HEK293 (cell line): ENCODE results near the gene ICE2.

Source experiments
- CTCF ChIA-PET: fragments of 350-600 bp; formaldehyde crosslinking; extraction: SDS; loops from one replicate; lab custom pipeline; 2021; ENCODE audit warnings: antibody characterized with exemption; lab: Yijun Ruan, JAX
- POLR2A ChIA-PET: fragments of 300-600 bp; formaldehyde crosslinking; extraction: SDS; loops from one replicate; lab custom pipeline; 2020; ENCODE audit warnings: antibody characterized with exemption, inconsistent platforms; lab: Yijun Ruan, JAX
- H3K27ac ChIP-seq: fragments of 200-500 bp; sonication (Bioruptor generic); 2 replicates; pipeline ENCODE4 v1.5.1; 2014; ENCODE audit warnings: low read depth, low read length, control low read depth, inconsistent platforms; ENCODE audit errors: extremely low read depth
- H3K36me3 ChIP-seq, 2 experiments: fragments of 200-500 bp in 1 of 2; sonication (Bioruptor generic) in 1 of 2; 1 replicate in 1 of 2; 2 replicates in 1 of 2; pipeline ENCODE4 v1.5.1; 2014 to 2017; ENCODE audit warnings: inconsistent platforms in 2 of 2, low read length in 2 of 2; ENCODE audit not compliant: control insufficient read depth in 2 of 2, insufficient read depth in 1 of 2
- H3K4me1 ChIP-seq: fragments of 200-500 bp; sonication (Bioruptor generic); 2 replicates; pipeline ENCODE4 v1.5.1; 2014; ENCODE audit warnings: mild to moderate bottlenecking, low read length, inconsistent platforms; ENCODE audit not compliant: control insufficient read depth, insufficient read depth
- H3K4me3 ChIP-seq: 2 replicates; pipeline ENCODE4 v1.5.1; 2011; ENCODE audit warnings: low read depth, mild to moderate bottlenecking, control low read depth, low read length, moderate library complexity
- H3K9me3 ChIP-seq: fragments of 200-500 bp; sonication (Bioruptor generic); 2 replicates; pipeline ENCODE4 v1.5.1; 2014; ENCODE audit warnings: low read depth, low read length, inconsistent platforms; ENCODE audit not compliant: control insufficient read depth, insufficient read depth
- GLI4 ChIP-seq: fragments of 450-650 bp; formaldehyde crosslinking; IDR thresholded peaks from 2 replicates; pipeline ENCODE4 v1.5.1; 2016; ENCODE audit warnings: missing biosample characterization, missing genetic modification characterization
- KLF10 ChIP-seq: fragments of 450-650 bp; IDR thresholded peaks from 2 replicates; pipeline ENCODE4 v1.5.1; 2018; ENCODE audit warnings: missing biosample characterization, mild to moderate bottlenecking, missing genetic modification characterization
- REPIN1 ChIP-seq: fragments of 450-650 bp; formaldehyde crosslinking; IDR thresholded peaks from 2 replicates; pipeline ENCODE4 v1.5.1; 2017; ENCODE audit warnings: missing biosample characterization, missing genetic modification characterization, low read depth
- YY2 ChIP-seq: fragments of 450-650 bp; formaldehyde crosslinking; IDR thresholded peaks from 2 replicates; pipeline ENCODE4 v1.5.1; 2016; ENCODE audit warnings: missing biosample characterization, missing genetic modification characterization
- ZBTB17 ChIP-seq: fragments of 450-650 bp; formaldehyde crosslinking; IDR thresholded peaks from 2 replicates; pipeline ENCODE4 v1.5.1; 2016; ENCODE audit warnings: missing biosample characterization, missing genetic modification characterization
- ZFP41 ChIP-seq: fragments of 450-650 bp; formaldehyde crosslinking; IDR thresholded peaks from 2 replicates; pipeline ENCODE4 v1.5.1; 2016; ENCODE audit warnings: missing biosample characterization, missing genetic modification characterization, borderline replicate concordance
- ZNF112 ChIP-seq: fragments of 450-650 bp; formaldehyde crosslinking; IDR thresholded peaks from 2 replicates; pipeline ENCODE4 v1.5.0; 2017; ENCODE audit warnings: missing biosample characterization, missing genetic modification characterization
- ZNF140 ChIP-seq: fragments of 450-650 bp; formaldehyde crosslinking; IDR thresholded peaks from 2 replicates; pipeline ENCODE4 v1.5.1; 2016; ENCODE audit warnings: missing biosample characterization, missing genetic modification characterization
- ZNF174 ChIP-seq: fragments of 450-650 bp; formaldehyde crosslinking; IDR thresholded peaks from 2 replicates; pipeline ENCODE4 v1.5.0; 2017; ENCODE audit warnings: missing biosample characterization, mild to moderate bottlenecking, missing genetic modification characterization
- ZNF324 ChIP-seq: fragments of 450-650 bp; formaldehyde crosslinking; IDR thresholded peaks from 2 replicates; pipeline ENCODE4 v1.5.1; 2016; ENCODE audit warnings: missing biosample characterization, missing genetic modification characterization
- ZNF354C ChIP-seq: fragments of 450-650 bp; formaldehyde crosslinking; IDR thresholded peaks from 2 replicates; pipeline ENCODE4 v1.5.1; 2016; ENCODE audit warnings: missing biosample characterization, missing genetic modification characterization, low read depth, borderline replicate concordance
- ZNF394 ChIP-seq: fragments of 450-650 bp; formaldehyde crosslinking; IDR thresholded peaks from 2 replicates; pipeline ENCODE4 v1.5.1; 2016; ENCODE audit warnings: missing biosample characterization, missing genetic modification characterization, mild to moderate bottlenecking, moderate library complexity, borderline replicate concordance
- ZNF433 ChIP-seq: fragments of 450-650 bp; formaldehyde crosslinking; IDR thresholded peaks from 2 replicates; pipeline ENCODE4 v1.5.1; 2016; ENCODE audit warnings: missing biosample characterization, missing genetic modification characterization, low read depth
- ZNF596 ChIP-seq: fragments of 450-650 bp; IDR thresholded peaks from 2 replicates; pipeline ENCODE4 v1.5.0; 2018; ENCODE audit warnings: missing biosample characterization, mild to moderate bottlenecking, missing genetic modification characterization, moderate library complexity
- ZNF600 ChIP-seq: fragments of 450-650 bp; formaldehyde crosslinking; IDR thresholded peaks from 2 replicates; pipeline ENCODE4 v1.5.1; 2016; ENCODE audit warnings: missing biosample characterization, missing genetic modification characterization
- ZNF654 ChIP-seq: fragments of 450-650 bp; formaldehyde crosslinking; IDR thresholded peaks from 2 replicates; pipeline ENCODE4 v1.5.1; 2016; ENCODE audit warnings: low read depth, missing biosample characterization, missing genetic modification characterization
- ZNF777 ChIP-seq: fragments of 450-650 bp; formaldehyde crosslinking; IDR thresholded peaks from 2 replicates; pipeline ENCODE4 v1.5.1; 2017; ENCODE audit warnings: missing biosample characterization, missing genetic modification characterization, borderline replicate concordance
- ZNF792 ChIP-seq: fragments of 450-650 bp; formaldehyde crosslinking; IDR thresholded peaks from 2 replicates; pipeline ENCODE4 v1.5.1; 2016; ENCODE audit warnings: missing biosample characterization, missing genetic modification characterization
- TF ChIP-seq, protein P1 (sequence below): fragments of 450-650 bp; formaldehyde crosslinking; IDR thresholded peaks from 2 replicates; pipeline ENCODE4 v1.5.1; 2016; ENCODE audit warnings: missing biosample characterization, missing genetic modification characterization, low read depth
- TF ChIP-seq, protein P2 (sequence below): fragments of 450-650 bp; formaldehyde crosslinking; IDR thresholded peaks from 2 replicates; pipeline ENCODE4 v1.5.1; 2016; ENCODE audit warnings: missing biosample characterization, missing genetic modification characterization
- TF ChIP-seq, protein P3 (sequence below): fragments of 450-650 bp; formaldehyde crosslinking; IDR thresholded peaks from 2 replicates; pipeline ENCODE4 v1.5.1; 2016; ENCODE audit warnings: missing biosample characterization, missing genetic modification characterization, low read depth
- TF ChIP-seq, protein P4 (sequence below): fragments of 450-650 bp; formaldehyde crosslinking; IDR thresholded peaks from 2 replicates; pipeline ENCODE4 v1.5.1; 2017; ENCODE audit warnings: missing biosample characterization, missing genetic modification characterization
- TF ChIP-seq, protein P5 (sequence below): fragments of 450-650 bp; formaldehyde crosslinking; conservative IDR thresholded peaks from 2 replicates; pipeline ENCODE4 v1.5.1; 2016; ENCODE audit warnings: low read depth, missing biosample characterization, missing genetic modification characterization

The ICE2 gene

DNA sequence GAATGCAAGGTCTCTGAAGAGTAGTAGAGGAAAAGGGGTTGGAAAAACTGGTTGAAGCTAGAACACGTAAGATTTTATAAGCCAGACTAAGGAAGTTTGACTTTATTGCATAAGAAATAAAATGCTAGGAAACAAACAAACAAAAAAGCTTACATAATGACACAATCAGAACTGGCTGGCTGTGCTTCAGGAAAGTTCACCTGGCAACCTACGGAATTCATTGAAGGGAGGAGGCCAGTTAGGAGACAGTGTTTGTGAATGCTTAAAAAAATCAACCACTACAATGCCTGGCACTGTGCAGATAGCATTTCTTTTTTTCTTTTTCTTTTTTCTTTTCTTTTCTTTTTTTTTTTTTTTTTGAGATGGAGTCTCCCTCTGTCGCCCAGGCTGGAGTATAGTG is 1.9 kb upstream of the ICE2 start:
- H3K36me3 ChIP-seq: peaks cover 0 to 3% of the 10 kb centered on the region in 2 experiments; a peak in 1 of 3 replicates
- ChIA-PET CTCF (interaction anchor here (1.0 kb wide), 1 partner anchor 40 kb away, joined by 5 read pairs; no protein-coding TSS in a partner anchor), POLR2A (no interaction called here)
- no peaks in the 10 kb centered on the region for H3K9me3 ChIP-seq
- H3K4me3 ChIP-seq: no peak overlapping the region
- no peak overlapping the region for H3K27ac ChIP-seq
- TF ChIP-seq ZFP41 (tag by site-specific recombination) (no peak), ZNF394 (no peak), ZNF433 (tag by site-specific recombination) (no peak), ZBTB17 (tag by site-specific recombination) (no peak), ZNF354C (tag by site-specific recombination) (no peak), ZNF600 (tag by site-specific recombination) (no peak), ZNF792 (tag by site-specific recombination) (no peak), ZNF777 (tag by site-specific recombination) (no peak), ZNF112 (tag by site-specific recombination) (no peak), GLI4 (no peak), ZNF596 (tag by site-specific recombination) (no peak), REPIN1 (tag by site-specific recombination) (no peak), ZNF140 (no peak), KLF10 (tag by site-specific recombination) (no peak), ZNF324 (no peak), ZNF654 (no peak), YY2 (no peak)
- TF ChIP-seq, protein P1, sequence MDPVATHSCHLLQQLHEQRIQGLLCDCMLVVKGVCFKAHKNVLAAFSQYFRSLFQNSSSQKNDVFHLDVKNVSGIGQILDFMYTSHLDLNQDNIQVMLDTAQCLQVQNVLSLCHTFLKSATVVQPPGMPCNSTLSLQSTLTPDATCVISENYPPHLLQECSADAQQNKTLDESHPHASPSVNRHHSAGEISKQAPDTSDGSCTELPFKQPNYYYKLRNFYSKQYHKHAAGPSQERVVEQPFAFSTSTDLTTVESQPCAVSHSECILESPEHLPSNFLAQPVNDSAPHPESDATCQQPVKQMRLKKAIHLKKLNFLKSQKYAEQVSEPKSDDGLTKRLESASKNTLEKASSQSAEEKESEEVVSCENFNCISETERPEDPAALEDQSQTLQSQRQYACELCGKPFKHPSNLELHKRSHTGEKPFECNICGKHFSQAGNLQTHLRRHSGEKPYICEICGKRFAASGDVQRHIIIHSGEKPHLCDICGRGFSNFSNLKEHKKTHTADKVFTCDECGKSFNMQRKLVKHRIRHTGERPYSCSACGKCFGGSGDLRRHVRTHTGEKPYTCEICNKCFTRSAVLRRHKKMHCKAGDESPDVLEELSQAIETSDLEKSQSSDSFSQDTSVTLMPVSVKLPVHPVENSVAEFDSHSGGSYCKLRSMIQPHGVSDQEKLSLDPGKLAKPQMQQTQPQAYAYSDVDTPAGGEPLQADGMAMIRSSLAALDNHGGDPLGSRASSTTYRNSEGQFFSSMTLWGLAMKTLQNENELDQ (tag by site-specific recombination): no peak
- TF ChIP-seq, protein P2, sequence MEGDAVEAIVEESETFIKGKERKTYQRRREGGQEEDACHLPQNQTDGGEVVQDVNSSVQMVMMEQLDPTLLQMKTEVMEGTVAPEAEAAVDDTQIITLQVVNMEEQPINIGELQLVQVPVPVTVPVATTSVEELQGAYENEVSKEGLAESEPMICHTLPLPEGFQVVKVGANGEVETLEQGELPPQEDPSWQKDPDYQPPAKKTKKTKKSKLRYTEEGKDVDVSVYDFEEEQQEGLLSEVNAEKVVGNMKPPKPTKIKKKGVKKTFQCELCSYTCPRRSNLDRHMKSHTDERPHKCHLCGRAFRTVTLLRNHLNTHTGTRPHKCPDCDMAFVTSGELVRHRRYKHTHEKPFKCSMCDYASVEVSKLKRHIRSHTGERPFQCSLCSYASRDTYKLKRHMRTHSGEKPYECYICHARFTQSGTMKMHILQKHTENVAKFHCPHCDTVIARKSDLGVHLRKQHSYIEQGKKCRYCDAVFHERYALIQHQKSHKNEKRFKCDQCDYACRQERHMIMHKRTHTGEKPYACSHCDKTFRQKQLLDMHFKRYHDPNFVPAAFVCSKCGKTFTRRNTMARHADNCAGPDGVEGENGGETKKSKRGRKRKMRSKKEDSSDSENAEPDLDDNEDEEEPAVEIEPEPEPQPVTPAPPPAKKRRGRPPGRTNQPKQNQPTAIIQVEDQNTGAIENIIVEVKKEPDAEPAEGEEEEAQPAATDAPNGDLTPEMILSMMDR (tag by site-specific recombination): no peak
- TF ChIP-seq, protein P3, sequence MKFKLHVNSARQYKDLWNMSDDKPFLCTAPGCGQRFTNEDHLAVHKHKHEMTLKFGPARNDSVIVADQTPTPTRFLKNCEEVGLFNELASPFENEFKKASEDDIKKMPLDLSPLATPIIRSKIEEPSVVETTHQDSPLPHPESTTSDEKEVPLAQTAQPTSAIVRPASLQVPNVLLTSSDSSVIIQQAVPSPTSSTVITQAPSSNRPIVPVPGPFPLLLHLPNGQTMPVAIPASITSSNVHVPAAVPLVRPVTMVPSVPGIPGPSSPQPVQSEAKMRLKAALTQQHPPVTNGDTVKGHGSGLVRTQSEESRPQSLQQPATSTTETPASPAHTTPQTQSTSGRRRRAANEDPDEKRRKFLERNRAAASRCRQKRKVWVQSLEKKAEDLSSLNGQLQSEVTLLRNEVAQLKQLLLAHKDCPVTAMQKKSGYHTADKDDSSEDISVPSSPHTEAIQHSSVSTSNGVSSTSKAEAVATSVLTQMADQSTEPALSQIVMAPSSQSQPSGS (tag by site-specific recombination): no peak
- no peaks in the 10 kb centered on the region for H3K4me1 ChIP-seq

DNA sequence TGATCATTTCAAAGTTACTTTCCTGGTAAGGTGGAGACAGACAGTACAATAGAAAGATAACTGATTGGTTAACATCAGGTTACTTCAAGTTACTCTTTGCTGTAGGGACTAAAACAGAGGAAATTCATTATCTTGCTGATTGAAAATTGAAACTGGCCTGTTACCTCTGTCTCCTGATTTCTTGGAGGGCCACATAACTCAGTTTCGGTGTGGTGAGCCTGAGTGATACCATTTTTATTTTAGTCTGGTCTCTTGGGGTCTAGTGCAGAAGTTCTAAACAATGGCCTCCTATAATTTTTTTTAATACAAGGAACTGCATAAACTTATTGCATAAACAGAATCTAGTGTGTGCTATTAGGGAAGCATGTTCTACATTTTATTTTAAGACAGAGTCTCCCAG is 1.2 kb upstream of the ICE2 start:
- Histone ChIP-seq H3K4me3 (no peak overlapping the region), H3K36me3 (peaks cover 0 to 3% of the 10 kb centered on the region in 2 experiments; a peak in 1 of 3 replicates), H3K9me3 (no peaks in the 10 kb centered on the region), H3K27ac (no peak overlapping the region), H3K4me1 (no peaks in the 10 kb centered on the region)
- ChIA-PET POLR2A (no interaction called here), CTCF (interaction anchor here (0.7 kb wide), 1 partner anchor 1586 kb away, joined by 3 read pairs; no protein-coding TSS in a partner anchor)
- TF ChIP-seq ZNF174 (tag by site-specific recombination): no peak
- TF ChIP-seq, protein P4, sequence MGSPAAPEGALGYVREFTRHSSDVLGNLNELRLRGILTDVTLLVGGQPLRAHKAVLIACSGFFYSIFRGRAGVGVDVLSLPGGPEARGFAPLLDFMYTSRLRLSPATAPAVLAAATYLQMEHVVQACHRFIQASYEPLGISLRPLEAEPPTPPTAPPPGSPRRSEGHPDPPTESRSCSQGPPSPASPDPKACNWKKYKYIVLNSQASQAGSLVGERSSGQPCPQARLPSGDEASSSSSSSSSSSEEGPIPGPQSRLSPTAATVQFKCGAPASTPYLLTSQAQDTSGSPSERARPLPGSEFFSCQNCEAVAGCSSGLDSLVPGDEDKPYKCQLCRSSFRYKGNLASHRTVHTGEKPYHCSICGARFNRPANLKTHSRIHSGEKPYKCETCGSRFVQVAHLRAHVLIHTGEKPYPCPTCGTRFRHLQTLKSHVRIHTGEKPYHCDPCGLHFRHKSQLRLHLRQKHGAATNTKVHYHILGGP: no peak
- TF ChIP-seq, protein P5, sequence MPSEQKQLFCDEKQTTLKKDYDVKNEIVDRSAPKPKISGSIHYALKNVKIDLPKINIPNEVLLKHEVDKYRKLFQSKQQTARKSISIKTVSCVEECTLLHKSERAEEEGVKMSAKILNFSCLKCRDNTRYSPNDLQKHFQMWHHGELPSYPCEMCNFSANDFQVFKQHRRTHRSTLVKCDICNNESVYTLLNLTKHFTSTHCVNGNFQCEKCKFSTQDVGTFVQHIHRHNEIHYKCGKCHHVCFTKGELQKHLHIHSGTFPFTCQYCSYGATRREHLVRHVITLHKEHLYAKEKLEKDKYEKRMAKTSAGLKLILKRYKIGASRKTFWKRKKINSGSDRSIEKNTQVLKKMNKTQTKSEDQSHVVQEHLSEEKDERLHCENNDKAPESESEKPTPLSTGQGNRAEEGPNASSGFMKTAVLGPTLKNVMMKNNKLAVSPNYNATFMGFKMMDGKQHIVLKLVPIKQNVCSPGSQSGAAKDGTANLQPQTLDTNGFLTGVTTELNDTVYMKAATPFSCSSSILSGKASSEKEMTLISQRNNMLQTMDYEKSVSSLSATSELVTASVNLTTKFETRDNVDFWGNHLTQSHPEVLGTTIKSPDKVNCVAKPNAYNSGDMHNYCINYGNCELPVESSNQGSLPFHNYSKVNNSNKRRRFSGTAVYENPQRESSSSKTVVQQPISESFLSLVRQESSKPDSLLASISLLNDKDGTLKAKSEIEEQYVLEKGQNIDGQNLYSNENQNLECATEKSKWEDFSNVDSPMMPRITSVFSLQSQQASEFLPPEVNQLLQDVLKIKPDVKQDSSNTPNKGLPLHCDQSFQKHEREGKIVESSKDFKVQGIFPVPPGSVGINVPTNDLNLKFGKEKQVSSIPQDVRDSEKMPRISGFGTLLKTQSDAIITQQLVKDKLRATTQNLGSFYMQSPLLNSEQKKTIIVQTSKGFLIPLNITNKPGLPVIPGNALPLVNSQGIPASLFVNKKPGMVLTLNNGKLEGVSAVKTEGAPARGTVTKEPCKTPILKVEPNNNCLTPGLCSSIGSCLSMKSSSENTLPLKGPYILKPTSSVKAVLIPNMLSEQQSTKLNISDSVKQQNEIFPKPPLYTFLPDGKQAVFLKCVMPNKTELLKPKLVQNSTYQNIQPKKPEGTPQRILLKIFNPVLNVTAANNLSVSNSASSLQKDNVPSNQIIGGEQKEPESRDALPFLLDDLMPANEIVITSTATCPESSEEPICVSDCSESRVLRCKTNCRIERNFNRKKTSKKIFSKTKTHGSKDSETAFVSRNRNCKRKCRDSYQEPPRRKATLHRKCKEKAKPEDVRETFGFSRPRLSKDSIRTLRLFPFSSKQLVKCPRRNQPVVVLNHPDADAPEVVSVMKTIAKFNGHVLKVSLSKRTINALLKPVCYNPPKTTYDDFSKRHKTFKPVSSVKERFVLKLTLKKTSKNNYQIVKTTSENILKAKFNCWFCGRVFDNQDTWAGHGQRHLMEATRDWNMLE (tag by site-specific recombination): no peak
